Measurements from ENCODE around the gene SUGP2.

The SUGP2 gene

DNA sequence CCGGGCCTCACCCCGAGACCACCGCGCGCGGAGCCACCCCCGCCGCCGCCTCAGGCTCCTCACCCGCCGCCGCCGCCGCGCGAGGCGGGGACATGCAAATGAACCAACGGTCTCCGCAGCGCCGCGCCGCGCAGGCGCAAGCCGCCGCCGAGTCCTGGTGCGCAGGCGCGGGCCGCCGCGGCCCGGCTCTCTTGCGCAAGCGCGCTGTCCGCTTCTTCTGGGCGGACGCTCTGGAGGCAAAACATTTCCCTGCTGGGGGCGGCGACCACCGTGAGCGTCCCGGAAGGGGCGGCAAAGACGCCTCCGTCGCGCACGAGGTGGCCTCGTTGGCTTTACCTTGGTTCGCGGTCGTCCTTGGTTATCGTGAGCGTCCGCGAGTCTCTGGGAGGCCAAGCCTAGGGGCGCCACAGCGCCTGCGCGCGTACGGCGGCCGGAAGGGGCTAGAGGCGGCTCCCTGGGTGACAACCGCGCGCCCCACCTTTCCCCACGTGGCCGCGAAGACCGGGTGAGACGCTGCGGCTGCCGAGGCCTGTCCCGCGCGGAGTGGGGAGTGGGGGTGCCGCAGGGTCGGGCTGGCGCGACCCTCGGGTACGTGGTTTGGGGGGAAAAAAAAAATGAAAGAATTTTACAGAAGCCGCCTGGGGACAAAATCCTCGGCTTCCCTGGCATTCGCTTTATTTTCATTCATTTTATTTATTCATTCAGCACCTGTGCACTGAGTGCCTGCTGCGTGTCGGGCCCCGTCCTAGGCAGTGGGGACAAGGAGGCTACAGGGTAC lies at the start of gene SUGP2, which contains the start of gene ARMC6:
TSS of gene SUGP2 (minus strand) at position 92 of the 778 bp plus-strand sequence. CDS start 2,446 bp downstream, outside the sequence.
TSS of gene ARMC6 (plus strand) at position 178 of the 778 bp plus-strand sequence. CDS start 607 bp downstream, outside the sequence.
- no peak for FAIRE-seq

DNA sequence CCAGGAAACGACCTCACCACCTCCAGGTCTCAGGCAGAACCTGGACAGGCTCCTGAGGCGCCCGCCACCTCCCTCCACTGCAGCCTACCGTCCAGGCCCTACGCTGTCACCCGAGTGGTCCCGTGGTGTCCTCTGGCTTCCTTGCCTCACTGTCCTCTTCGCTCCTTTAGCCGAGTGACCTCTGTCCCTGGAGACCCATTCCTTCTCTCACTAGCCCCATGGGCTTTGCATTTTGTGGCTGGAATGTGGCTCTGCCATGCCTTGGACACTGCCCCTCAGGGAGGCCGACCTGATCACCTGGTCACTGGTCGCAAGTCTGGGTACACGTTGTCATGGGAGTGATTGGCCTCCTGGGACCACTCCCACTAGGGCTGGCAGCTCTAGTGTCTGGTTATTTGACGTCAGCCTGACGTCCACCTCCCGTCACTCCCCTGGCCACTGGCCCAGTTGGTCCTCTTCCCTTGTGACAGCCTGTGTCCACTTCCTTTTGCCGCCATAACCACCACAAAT lies 48.4 kb upstream of the SUGP2 start:
- FAIRE-seq: no peak

GRCh38 chr19:19079571-19079970 lies 46.3 kb upstream of the SUGP2 start:
- FAIRE-seq: no peak

- no peak for FAIRE-seq
Observed at GRCh38 chr19:19078801-19079200, 45.5 kb upstream of the SUGP2 start.

DNA sequence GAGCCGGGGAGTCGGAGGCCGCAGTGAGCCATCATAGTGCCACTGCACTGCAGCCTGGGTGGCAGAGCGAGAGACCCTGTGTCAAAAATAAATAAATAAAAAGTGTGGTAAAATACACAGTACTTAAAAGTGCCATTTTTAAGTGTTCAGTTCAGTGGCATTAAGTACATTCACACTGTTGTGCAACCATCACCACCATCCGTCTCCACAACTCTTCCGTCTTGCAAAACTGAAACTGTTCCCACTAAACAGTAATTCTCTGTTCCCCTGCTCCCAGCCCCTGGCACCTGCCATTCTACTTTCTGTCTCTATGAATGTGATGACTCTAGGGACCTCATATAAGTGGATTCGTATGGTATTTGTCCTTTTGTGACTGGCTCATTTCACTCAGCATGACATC lies 43.8 kb upstream of the SUGP2 start:
- no peak for FAIRE-seq

DNA sequence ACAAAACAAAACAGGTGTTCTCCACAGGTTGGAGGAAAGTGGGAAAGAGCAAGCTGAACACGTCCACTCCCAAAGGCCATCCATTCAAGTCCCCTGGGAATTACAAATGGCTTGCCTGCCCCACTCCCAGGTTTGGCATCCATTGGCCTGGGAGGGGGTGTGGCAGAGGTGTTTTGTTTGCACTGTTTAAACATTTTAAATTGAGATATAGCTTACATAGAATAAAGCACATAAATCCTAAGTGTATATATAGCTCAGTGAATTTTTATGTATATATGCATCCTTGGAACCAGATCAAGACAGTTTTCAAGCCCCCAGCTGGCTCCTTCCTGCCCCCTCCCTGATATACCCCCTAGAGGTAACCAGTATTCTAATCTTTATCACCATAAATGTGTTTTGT lies 43.2 kb upstream of the SUGP2 start:
- no peak for FAIRE-seq

DNA sequence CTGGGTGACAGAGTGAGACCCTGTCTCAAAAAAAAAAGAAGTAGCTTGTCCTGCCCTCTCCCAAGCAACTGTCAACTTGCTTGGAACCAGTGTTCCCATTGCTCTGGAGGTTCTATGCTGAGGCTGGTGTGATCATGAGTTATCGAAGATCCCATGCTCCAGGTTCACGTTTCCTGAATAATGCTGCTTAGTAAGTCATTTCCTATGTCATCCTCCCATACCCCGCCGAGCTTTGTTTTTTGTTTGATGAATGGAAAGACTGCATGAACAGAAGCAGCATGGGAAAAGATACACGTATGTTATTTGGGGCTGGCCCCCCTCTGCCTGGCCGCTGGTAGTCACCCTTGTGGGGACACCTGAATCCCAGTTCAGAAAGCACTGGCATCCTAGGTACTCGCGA lies 41.8 kb upstream of the SUGP2 start:
- no peak for FAIRE-seq

DNA sequence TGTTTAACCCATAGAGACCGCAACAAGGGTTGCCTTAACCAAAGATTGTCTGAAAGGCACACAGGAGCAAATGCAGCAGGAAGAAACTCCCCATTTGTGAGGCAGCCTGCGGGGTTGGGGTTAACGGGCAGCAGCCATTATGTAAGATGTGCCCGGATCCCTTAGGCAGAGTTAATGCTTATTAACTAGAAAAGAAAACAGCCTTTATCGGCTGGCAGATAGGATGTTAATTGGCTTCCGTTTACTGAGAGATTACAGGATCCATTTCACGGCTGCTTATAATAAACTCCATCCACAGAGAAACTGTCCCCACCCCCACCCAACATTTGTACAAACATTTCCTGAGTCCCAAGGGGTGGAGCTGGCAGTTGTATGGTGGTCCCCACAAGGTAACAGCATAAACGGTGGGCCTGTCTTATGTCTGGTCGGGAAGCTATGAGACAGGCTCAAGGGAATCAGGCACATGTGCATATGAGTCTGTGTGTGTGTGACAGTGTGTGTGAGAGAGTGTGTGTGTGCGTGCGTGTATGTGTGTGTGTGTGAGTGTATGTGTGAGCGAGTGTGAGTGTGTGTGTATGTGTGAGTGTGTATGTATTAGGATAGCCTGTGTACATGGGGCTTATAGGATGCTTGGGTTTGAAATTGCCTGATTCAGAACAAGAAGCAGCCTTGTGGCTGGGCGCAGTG lies 41.0 kb upstream of the SUGP2 start:
- no peak for FAIRE-seq

DNA sequence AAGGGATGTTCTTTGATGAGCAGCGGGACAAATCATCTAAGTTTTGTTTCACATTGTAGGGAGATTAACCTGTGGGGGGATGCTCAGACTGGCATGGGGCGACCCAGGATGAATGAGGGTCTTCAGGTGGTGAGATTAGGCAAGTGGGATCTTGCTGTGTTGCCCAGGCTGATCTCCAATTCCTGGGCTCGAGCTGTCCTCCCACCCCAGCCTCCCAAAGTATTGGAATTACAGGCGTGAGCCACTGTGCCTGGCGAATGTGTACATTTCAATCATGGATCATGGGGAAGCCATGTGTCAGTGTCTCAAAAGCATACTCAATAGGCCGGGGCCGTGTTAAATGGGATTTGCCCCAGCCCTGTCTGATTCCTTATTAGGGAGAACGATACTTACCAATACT lies 38.6 kb upstream of the SUGP2 start:
- FAIRE-seq: no peak

GRCh38 chr19:19068659-19069654 lies 35.6 kb upstream of the SUGP2 start:
- no peak for FAIRE-seq

- no peak for FAIRE-seq
Observed at GRCh38 chr19:19067276-19068072, 34.2 kb upstream of the SUGP2 start.

- FAIRE-seq: no peak
Observed at GRCh38 chr19:19064811-19065745, 31.8 kb upstream of the SUGP2 start.

GRCh38 chr19:19064098-19064722 lies 30.9 kb upstream of the SUGP2 start:
- FAIRE-seq: no peak

GRCh38 chr19:19063183-19064097 lies 30.1 kb upstream of the SUGP2 start, which contains the start of gene SLC25A42:
Gene SLC25A42 (plus strand): TSS chr19:19063994. CDS start chr19:19096125, 32,131 bp downstream.
- FAIRE-seq: peak; percentile 97

DNA sequence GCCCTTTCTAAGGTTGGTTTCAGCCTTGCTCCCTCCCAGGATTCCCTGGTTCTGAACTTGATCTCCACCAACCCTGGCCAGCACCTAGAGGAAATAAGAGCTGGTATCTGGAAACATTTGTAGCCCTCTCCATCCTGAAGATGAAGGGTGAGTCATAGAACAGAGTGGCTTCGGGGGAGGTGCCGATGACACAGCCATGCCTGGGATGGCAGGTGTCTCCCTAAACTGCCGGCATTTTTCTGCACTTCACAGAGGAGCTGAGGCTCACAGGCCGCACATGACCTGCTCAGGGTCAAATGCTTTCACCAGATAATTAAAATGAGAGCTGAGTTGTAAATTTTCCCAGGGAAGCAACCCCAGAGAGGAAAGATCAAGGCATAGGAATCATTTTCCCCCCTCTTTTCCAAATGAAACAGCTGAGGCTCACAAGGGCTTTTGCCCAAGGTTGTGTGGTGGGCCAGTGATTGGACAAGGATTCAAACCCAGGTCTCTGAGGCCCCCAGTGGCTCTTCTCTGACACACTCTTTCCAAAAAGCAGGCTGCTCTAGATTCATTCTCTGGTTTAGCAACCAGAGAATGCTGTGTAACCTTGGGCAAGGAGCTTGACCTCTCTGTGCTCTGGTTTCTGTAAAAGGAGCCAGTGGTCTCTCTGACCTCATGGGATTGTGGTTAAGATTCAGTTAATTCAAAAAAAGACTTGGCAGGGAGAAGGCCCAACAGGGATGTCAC lies 29.3 kb upstream of the SUGP2 start:
- FAIRE-seq: no peak

DNA sequence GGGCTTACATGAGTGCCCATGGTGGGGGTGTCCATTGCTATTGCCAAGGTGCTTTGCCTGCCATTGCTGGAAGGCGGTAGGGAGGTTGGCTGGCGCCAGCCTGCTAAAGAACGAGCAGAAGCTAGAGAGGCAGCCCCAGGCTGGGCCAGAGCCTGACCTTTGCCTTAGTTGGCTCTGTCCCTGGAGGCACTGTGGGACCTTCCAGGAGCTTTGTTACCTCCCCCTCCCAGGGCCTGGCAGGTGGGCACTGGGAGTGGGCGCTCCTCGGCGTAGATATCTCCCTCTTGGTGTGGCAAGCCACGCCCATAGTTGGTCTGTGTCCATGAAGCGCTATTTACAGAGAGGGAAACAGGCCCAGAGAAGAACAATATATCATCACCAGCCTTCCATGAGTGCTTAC lies 28.2 kb upstream of the SUGP2 start:
- FAIRE-seq: no peak

DNA sequence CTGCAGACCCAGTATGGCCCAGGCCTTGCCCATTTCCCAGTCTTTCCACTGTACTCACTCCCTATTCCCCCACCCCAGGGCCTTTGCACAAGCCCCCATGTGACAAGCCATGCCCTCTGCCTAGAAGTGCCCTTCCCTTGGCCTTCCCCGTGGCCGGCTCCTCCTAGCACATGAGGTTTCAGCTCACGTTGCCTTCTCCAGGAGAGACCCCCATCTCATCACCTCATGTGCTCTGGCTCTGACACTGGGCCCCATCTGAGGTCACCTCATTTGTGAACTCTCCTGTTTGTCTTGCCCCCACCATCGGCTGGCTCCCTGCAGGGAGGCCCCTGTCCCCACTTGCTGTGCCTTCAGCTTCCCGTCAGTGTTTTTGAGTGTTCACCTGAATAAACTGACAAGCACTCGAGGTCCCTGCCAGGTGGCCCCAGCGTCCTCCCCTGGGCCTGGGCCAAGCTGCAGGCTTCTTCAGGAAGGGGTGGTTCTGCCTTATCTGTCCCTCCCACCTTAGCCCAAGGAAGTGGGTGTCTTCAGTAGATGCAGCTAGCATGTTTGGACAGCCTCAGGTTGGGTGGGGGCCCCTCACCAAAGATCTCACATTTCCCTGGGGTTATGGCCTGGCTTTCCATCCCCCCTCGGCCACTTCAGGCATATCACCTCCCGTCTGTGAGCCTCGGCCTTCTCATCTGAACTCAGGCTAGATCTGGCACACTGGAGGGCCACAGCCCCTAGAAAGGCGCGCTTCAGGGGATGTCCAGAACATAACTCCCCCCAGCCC lies 26.7 kb upstream of the SUGP2 start:
- no peak for FAIRE-seq

All from endometrium (tissue), 2 donors.